ENCODE measurements around the gene ANGEL2.
"Not testable (repeated sequence)": the region's sequence is repeated elsewhere in the genome, so short reads cannot be mapped to it uniquely, and the experiment has no call there.

Gene ANGEL2

GRCh38 chr1:213019450-213019849 is 3.8 kb upstream of the ANGEL2 start:
- no peak for DNase-seq

GRCh38 chr1:213017447-213018273 is 2.0 kb upstream of the ANGEL2 start:
- DNase-seq = no peak

- DNase-seq = no peak
Measured at GRCh38 chr1:213014642-213015041, 1.0 kb downstream of the ANGEL2 start.

- DNase-seq = no peak
Measured at GRCh38 chr1:213008564-213008963, 7.1 kb downstream of the ANGEL2 start.

GRCh38 chr1:213003256-213003655 is 12.4 kb downstream of the ANGEL2 start:
- DNase-seq = no peak

- no peak for DNase-seq
Measured at GRCh38 chr1:212994926-212995325, 20.7 kb downstream of the ANGEL2 start.

GRCh38 chr1:212993960-212994359 is 21.7 kb downstream of the ANGEL2 start:
- DNase-seq = not testable (repeated sequence)

GRCh38 chr1:212990276-212990675 is 25.4 kb downstream of the ANGEL2 start:
- no peak for DNase-seq

- DNase-seq = no peak
Measured at GRCh38 chr1:212987702-212988322, 27.9 kb downstream of the ANGEL2 start.

- no peak for DNase-seq
Measured at GRCh38 chr1:212986551-212986950, 29.1 kb downstream of the ANGEL2 start.

GRCh38 chr1:212984522-212985291 is 31.0 kb downstream of the ANGEL2 start:
- DNase-seq = no peak

GRCh38 chr1:212983482-212983881 is 32.2 kb downstream of the ANGEL2 start:
- DNase-seq = no peak

GRCh38 chr1:212982430-212983152 is 33.1 kb downstream of the ANGEL2 start:
- peak in 9 of 56 donors; percentile 14 to 62 (median 32) for DNase-seq

- DNase-seq = no peak
Measured at GRCh38 chr1:212981571-212982328, 33.9 kb downstream of the ANGEL2 start.

GRCh38 chr1:212981025-212981495 is 34.6 kb downstream of the ANGEL2 start:
- peak in 1 of 56 donors; percentile 13 for DNase-seq

GRCh38 chr1:212980123-212980785 is 35.4 kb downstream of the ANGEL2 start:
- peak in 1 of 56 donors; percentile 9 for DNase-seq

- DNase-seq = peak in 24 of 56 donors; percentile 6 to 60 (median 29)
Measured at GRCh38 chr1:212979340-212980122, 36.1 kb downstream of the ANGEL2 start.

- no peak for DNase-seq
Measured at GRCh38 chr1:212977781-212978645, 37.7 kb downstream of the ANGEL2 start.
